Neuron (in vitro differentiated cells): ENCODE data around the gene GPER1.

Experiments used
- H2AFZ ChIP-seq: one replicate; pipeline ENCODE4 v1.6.1; 2013; ENCODE audit warnings: low read depth, mild to moderate bottlenecking, inconsistent platforms, low read length, moderate library complexity
- H3K27me3 ChIP-seq: one replicate; pipeline ENCODE4 v1.6.1; 2013; ENCODE audit warnings: low read length; ENCODE audit not compliant: insufficient read depth
- H3K36me3 ChIP-seq: one replicate; pipeline ENCODE4 v1.6.1; 2013; ENCODE audit warnings: low read length; ENCODE audit not compliant: insufficient read depth
- H3K4me1 ChIP-seq: one replicate; pipeline ENCODE4 v1.6.1; 2013; ENCODE audit warnings: low read length; ENCODE audit not compliant: insufficient read depth
- H3K4me3 ChIP-seq: 2 replicates; pipeline ENCODE4 v1.5.1; 2013; ENCODE audit warnings: mild to moderate bottlenecking, low read length, moderate library complexity
- H3K9me3 ChIP-seq: one replicate; pipeline ENCODE4 v1.6.1; 2013; ENCODE audit warnings: low read length

Gene GPER1

GRCh38 chr7:1080921-1081255 is 7.0 kb upstream of the GPER1 start:
- Histone ChIP-seq H2AFZ (no peak overlapping the region), H3K36me3 (no peaks in the 10 kb centered on the region), H3K9me3 (no peaks in the 10 kb centered on the region), H3K27me3 (no peaks in the 10 kb centered on the region), H3K4me1 (peaks cover 30% of the 10 kb centered on the region), H3K4me3 (no peak overlapping the region)

DNA sequence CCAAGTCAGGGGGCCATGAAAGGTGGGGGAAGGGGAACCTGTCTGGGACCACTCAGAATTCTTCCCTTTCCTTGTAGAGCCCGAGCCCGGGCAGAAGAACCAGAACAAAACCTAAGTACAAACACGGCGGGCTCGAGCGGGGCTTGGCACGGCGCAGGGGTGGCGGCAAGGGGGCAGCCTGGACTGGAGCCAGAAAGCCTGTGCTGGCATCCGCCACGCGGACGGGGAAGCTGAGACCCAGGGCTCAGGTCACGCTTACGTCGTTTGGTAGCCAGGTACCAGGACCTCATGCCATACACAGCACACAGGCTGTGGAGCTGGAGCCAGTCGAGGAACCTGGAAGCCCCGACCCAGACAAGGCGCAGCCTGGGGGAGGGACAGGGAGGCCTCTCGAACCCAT is 6.6 kb upstream of the GPER1 start:
- Histone ChIP-seq H3K4me3 (no peak overlapping the region), H2AFZ (no peak overlapping the region), H3K36me3 (no peaks in the 10 kb centered on the region), H3K27me3 (no peaks in the 10 kb centered on the region), H3K9me3 (no peaks in the 10 kb centered on the region), H3K4me1 (peaks cover 30% of the 10 kb centered on the region)

DNA sequence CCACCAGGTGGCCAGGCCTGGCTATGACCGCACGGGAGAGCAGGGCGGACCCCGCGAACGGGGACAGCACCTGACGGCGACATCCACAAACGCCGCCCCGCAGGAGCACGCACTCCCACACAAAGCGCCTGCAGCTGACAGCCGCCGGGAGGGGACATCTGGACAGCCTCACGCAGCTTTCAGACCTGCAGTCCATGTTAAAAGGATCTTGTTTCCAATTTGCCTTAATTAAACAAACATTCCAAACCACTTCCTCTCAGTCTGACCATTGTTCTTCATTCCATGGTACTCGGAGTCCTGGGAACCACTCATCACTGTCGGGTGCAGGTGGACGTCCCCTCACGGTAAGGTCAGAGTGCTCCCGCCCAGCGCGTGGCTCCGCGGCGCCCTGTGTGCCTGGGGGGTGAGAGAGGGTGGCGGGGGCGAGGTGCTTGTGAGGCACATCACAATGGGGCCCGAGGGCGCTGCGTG is 5.9 kb upstream of the GPER1 start:
- no peaks in the 10 kb centered on the region for H3K27me3 ChIP-seq
- no peaks in the 10 kb centered on the region for H3K36me3 ChIP-seq
- peaks cover 30% of the 10 kb centered on the region for H3K4me1 ChIP-seq
- no peaks in the 10 kb centered on the region for H3K9me3 ChIP-seq
- no peak overlapping the region for H3K4me3 ChIP-seq
- no peak overlapping the region for H2AFZ ChIP-seq

DNA sequence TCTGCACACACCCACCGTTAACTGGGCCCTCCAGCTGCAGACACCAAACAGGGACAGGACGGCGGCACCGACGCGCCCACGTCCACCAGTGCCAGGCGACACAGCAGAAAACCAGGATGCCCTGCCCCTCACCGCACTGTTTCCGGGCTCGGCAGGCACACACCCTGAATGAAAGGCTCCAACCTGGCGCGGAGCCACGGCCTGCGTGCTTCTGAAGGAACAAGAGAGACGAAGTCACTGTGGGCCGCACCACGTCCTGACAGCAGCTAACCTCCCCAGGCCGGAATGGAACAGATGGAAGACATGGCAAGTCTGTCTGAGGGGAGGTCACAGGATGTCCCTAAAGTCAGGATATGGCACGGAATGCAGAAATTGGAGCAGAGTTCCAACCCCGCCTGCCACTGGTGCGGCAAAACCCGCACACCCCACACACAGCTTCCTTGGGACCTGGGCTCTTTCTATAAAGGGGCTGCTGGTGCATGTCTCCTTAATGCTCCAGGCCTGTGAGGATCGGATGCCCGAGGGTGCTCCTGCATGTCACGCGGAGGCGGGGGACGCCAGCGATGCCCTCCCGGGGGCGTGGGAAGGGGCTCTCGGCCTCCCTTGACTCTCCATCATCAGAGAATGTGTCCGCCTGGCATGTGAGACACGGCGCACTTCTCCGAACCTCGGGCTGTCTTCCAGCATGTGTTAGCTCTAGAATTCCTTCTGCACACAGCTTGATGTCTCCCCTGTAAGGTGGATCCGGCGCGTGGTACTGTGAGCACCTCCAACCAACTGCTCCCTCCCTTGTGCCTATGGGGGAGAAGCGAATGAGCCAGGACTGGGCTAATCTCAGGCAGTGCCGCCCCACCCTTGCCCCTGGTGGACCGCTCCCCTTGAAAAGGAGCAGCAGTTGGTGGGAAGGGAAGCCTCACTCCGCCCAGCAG is 3.9 kb upstream of the GPER1 start:
- no peaks in the 10 kb centered on the region for H3K36me3 ChIP-seq
- peaks cover 48% of the 10 kb centered on the region for H3K4me1 ChIP-seq
- no peaks in the 10 kb centered on the region for H3K27me3 ChIP-seq
- H3K9me3 ChIP-seq = no peaks in the 10 kb centered on the region
- no peak overlapping the region for H2AFZ ChIP-seq
- no peak overlapping the region for H3K4me3 ChIP-seq

- Histone ChIP-seq H3K4me1 (peaks cover 38% of the 10 kb centered on the region), H3K9me3 (no peaks in the 10 kb centered on the region), H3K27me3 (no peaks in the 10 kb centered on the region), H3K4me3 (no peak overlapping the region), H3K36me3 (no peaks in the 10 kb centered on the region), H2AFZ (no peak overlapping the region)
These were observed 2.6 kb upstream of the GPER1 start for GRCh38 chr7:1085266-1085665.

- no peaks in the 10 kb centered on the region for H3K27me3 ChIP-seq
- H3K9me3 ChIP-seq = no peaks in the 10 kb centered on the region
- H3K36me3 ChIP-seq = no peaks in the 10 kb centered on the region
- H2AFZ ChIP-seq = no peak overlapping the region
- H3K4me3 ChIP-seq = no peak overlapping the region
- peaks cover 32% of the 10 kb centered on the region for H3K4me1 ChIP-seq
These were observed 1.9 kb upstream of the GPER1 start for GRCh38 chr7:1085910-1086421.

- peaks cover 3% of the 10 kb centered on the region for H3K36me3 ChIP-seq
- H3K27me3 ChIP-seq = no peaks in the 10 kb centered on the region
- H3K4me3 ChIP-seq = no peak overlapping the region
- H2AFZ ChIP-seq = no peak overlapping the region
- H3K9me3 ChIP-seq = no peaks in the 10 kb centered on the region
- peaks cover 31% of the 10 kb centered on the region for H3K4me1 ChIP-seq
These were observed 1.1 kb upstream of the GPER1 start for GRCh38 chr7:1086588-1087464.

GRCh38 chr7:1087465-1087814 is 473 bp upstream of the GPER1 start:
- H3K4me3 ChIP-seq = no peak overlapping the region
- peaks cover 31% of the 10 kb centered on the region for H3K4me1 ChIP-seq
- H3K27me3 ChIP-seq = no peaks in the 10 kb centered on the region

GRCh38 chr7:1090236-1090635 is 2.3 kb downstream of the GPER1 start:
- H3K4me1 ChIP-seq = peaks cover 22% of the 10 kb centered on the region
- no peaks in the 10 kb centered on the region for H3K9me3 ChIP-seq
- no peak overlapping the region for H3K4me3 ChIP-seq
- no peaks in the 10 kb centered on the region for H3K27me3 ChIP-seq
- H2AFZ ChIP-seq = no peak overlapping the region
- H3K36me3 ChIP-seq = peaks cover 6% of the 10 kb centered on the region

More at GRCh38 chr7:1087465-1087814, 473 bp upstream of the GPER1 start:
- H2AFZ ChIP-seq = no peak overlapping the region
- peaks cover 6% of the 10 kb centered on the region for H3K36me3 ChIP-seq
- H3K9me3 ChIP-seq = no peaks in the 10 kb centered on the region

- peaks cover 27% of the 10 kb centered on the region for H3K4me1 ChIP-seq
- H3K27me3 ChIP-seq = no peaks in the 10 kb centered on the region
- no peak overlapping the region for H3K4me3 ChIP-seq
- H3K9me3 ChIP-seq = no peaks in the 10 kb centered on the region
- no peak overlapping the region for H2AFZ ChIP-seq
- peaks cover 6% of the 10 kb centered on the region for H3K36me3 ChIP-seq
These were observed 3.1 kb downstream of the GPER1 start for GRCh38 chr7:1090686-1091643.

GRCh38 chr7:1091644-1092027 is 3.7 kb downstream of the GPER1 start:
- Histone ChIP-seq H3K9me3 (no peaks in the 10 kb centered on the region), H3K36me3 (peaks cover 6% of the 10 kb centered on the region), H2AFZ (no peak overlapping the region), H3K27me3 (no peaks in the 10 kb centered on the region), H3K4me1 (peaks cover 34% of the 10 kb centered on the region), H3K4me3 (no peak overlapping the region)

DNA sequence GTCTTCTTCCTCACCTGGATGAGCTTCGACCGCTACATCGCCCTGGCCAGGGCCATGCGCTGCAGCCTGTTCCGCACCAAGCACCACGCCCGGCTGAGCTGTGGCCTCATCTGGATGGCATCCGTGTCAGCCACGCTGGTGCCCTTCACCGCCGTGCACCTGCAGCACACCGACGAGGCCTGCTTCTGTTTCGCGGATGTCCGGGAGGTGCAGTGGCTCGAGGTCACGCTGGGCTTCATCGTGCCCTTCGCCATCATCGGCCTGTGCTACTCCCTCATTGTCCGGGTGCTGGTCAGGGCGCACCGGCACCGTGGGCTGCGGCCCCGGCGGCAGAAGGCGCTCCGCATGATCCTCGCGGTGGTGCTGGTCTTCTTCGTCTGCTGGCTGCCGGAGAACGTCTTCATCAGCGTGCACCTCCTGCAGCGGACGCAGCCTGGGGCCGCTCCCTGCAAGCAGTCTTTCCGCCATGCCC is 4.3 kb downstream of the GPER1 start:
- Histone ChIP-seq H3K4me1 (peaks cover 38% of the 10 kb centered on the region), H3K27me3 (no peaks in the 10 kb centered on the region), H3K9me3 (no peaks in the 10 kb centered on the region), H3K36me3 (peaks cover 6% of the 10 kb centered on the region), H2AFZ (no peak overlapping the region), H3K4me3 (no peak overlapping the region)
